Natural killer cell (primary cell): ENCODE data around the gene HOXD13. TPM values are rescaled to one million over a fixed set of nuclear protein-coding genes. Genes with fewer than 3 reads are reported as not detected.

Experiments used
- ATAC-seq, 3 donors: fragments of 150-1000 bp in 2 of 3; fragments of 200-7000 bp in 1 of 3; cut with Tn5 transposase; 1 replicate in 1 of 3; 2 replicates in 2 of 3; pipeline ENCODE4 v1.10.0; 2021; ENCODE audit warnings: mild to moderate bottlenecking in 2 of 3, moderate library complexity in 2 of 3
- DNase-seq, 2 donors: peaks; one replicate each; pipeline versions ENCODE4 v3.0.0 to v3.0.0-alpha.2; 2013 to 2021; ENCODE audit warnings: mixed read lengths in 1 of 2
- H3K27ac ChIP-seq: one replicate; pipeline ENCODE4 v1.5.1; 2013; ENCODE audit warnings: mild to moderate bottlenecking, low read length
- H3K27me3 ChIP-seq: one replicate; pipeline ENCODE4 v1.6.1; 2013; ENCODE audit warnings: low read length; ENCODE audit not compliant: control insufficient read depth, insufficient read depth
- H3K36me3 ChIP-seq: one replicate; pipeline ENCODE4 v1.6.1; 2013; ENCODE audit warnings: low read length; ENCODE audit not compliant: control insufficient read depth, insufficient read depth
- H3K4me1 ChIP-seq: one replicate; pipeline ENCODE4 v1.6.1; 2013; ENCODE audit warnings: low read length; ENCODE audit not compliant: control insufficient read depth, insufficient read depth
- H3K4me3 ChIP-seq: one replicate; pipeline ENCODE4 v1.5.1; 2013; ENCODE audit warnings: low read length
- H3K9me3 ChIP-seq: one replicate; pipeline ENCODE4 v1.6.1; 2013; ENCODE audit warnings: low read length; ENCODE audit not compliant: control insufficient read depth, insufficient read depth
- H3K27ac Mint-ChIP-seq, 2 donors: one replicate each; pipeline ENCODE4 v1.8.0; 2022; ENCODE audit warnings: mild to moderate bottlenecking in 2 of 2, mixed read lengths in 2 of 2, moderate library complexity in 1 of 2
- H3K27me3 Mint-ChIP-seq, 2 donors: one replicate each; pipeline ENCODE4 v1.8.0; 2022; ENCODE audit warnings: low read depth in 2 of 2, mixed read lengths in 2 of 2
- H3K36me3 Mint-ChIP-seq: one replicate; pipeline ENCODE4 v1.8.0; 2022; ENCODE audit warnings: mixed read lengths
- H3K4me1 Mint-ChIP-seq, 2 donors: one replicate each; pipeline ENCODE4 v1.8.0; 2022; ENCODE audit warnings: mixed read lengths in 2 of 2
- H3K4me3 Mint-ChIP-seq: one replicate; pipeline ENCODE4 v1.8.0; 2022; ENCODE audit warnings: mild to moderate bottlenecking, moderate library complexity, mixed read lengths
- H3K9me3 Mint-ChIP-seq, 2 donors: one replicate each; pipeline ENCODE4 v1.8.0; 2022; ENCODE audit warnings: mixed read lengths in 2 of 2
- CTCF ChIP-seq: fragments of 200-600 bp; IDR thresholded peaks from one replicate; pipeline ENCODE4 v1.8.0; 2022; ENCODE audit warnings: antibody characterized with exemption
- WGBS: methylation state at CpG from one replicate; pipeline ENCODE4 v1.1.7; 2013; ENCODE audit warnings: missing lambda C conversion rate; ENCODE audit not compliant: insufficient coverage; 5-methylcytosine and 5-hydroxymethylcytosine counted together
- intact Hi-C: fragments of 100-400 bp; cut with micrococcal nuclease; formaldehyde crosslinking; loops from one replicate; pipeline ENCODE4 v1.14.2; 2022
- total RNA-seq, 4 donors: library from RNA; stranded (reverse); fragments of 120-200 nt in 1 of 4; gene quantifications; one replicate each; pipeline versions ENCODE4 v1.2.3 to v1.2.4, GENCODE V29; 2013 to 2022

Gene HOXD13
- total RNA-seq, 3 donors from 2014 or later (not counting 1 experiment from before 2014, with no cell fraction given): not detected

DNA sequence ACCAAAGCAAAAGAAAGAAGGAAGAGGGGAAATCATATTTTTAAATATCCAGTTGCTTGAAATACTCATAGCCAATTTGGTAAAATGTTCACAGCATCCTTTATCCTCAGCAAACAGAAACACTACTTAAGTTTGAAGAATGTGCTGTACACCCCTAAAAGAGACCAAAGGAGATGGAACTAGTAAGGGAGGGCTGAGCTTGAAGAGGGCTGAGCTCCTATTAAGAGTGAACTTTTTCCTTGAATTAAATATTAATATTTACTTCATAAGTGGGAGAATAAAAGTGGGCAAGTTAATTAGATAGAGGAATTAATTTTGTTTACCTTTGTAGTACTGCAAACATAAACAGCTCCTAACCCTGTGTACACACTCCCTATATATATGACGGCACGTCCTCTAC, 15.7 kb upstream of the HOXD13 start:
- DNase-seq (no peak), ATAC-seq (no peak)
- no peaks in the 10 kb centered on the region for H3K36me3 ChIP-seq
- intact Hi-C loops: loop anchor here (5.0 kb wide), 1 partner anchor 36 kb away; no protein-coding TSS in a partner anchor
- no peak overlapping the region for H3K4me3 ChIP-seq
- Mint-ChIP-seq H3K4me1 (peaks cover 9 to 17% of the 10 kb centered on the region in 2 donors), H3K9me3 (peaks cover 0 to 8% of the 10 kb centered on the region in 2 donors), H3K36me3 (peaks cover 27% of the 10 kb centered on the region), H3K27ac (no peak overlapping the region), H3K4me3 (no peak overlapping the region), H3K27me3 (peaks cover 56 to 71% of the 10 kb centered on the region in 2 donors)
- H3K9me3 ChIP-seq: peaks cover 33% of the 10 kb centered on the region
- H3K27me3 ChIP-seq: peaks cover 71% of the 10 kb centered on the region
- H3K27ac ChIP-seq: no peak overlapping the region
- TF ChIP-seq CTCF: no peak
- 17% methylated on average over 2 of the region's 2 CpGs for WGBS
- peaks cover 17% of the 10 kb centered on the region for H3K4me1 ChIP-seq

DNA sequence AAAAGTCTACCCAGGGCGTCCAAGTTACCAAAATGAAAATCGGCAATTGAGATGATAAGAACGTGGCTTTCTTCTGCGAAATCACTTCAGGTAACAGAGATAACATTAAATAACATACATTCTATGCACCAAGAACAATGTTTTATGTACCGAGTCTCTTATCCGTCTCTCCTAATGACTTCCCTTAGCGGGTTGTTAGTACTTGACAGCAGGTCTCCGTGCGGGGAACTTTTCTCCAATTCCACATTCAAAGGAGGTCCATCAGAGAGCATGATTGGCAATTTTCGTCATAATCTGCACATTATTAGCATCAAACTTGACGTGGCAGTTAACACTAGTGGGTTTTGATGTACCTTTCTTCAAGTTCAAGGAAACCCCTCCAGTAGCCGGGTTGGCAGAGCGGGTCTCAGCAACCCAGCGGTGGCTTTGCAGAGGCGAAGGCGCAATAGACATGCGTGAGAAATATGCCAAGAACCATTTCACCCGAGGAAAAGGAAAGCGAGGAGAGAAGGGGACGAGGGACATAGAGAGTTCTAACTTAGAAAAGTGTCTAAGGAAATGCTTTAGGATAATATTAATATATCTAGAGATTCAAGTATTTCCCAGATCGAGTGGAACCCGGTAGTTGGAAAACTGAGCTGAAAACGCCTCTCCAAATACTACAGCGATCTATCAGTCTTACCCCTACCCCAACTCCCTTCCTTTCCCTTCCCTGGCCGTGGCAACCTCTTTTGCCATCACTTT, 13.8 kb upstream of the HOXD13 start:
- H3K27me3 ChIP-seq: peaks cover 85% of the 10 kb centered on the region
- DNase-seq (no peak), ATAC-seq (no peak)
- peaks cover 17% of the 10 kb centered on the region for H3K4me1 ChIP-seq
- H3K27ac Mint-ChIP-seq: peak overlapping the region in 1 of 2 donors; percentile 77
- peaks cover 2 to 10% of the 10 kb centered on the region in 2 donors for H3K9me3 Mint-ChIP-seq
- H3K27ac ChIP-seq: no peak overlapping the region
- intact Hi-C loops: loop anchor here (5.0 kb wide), 1 partner anchor 34 kb away; no protein-coding TSS in a partner anchor
- TF ChIP-seq CTCF: no peak
- H3K9me3 ChIP-seq: peaks cover 48% of the 10 kb centered on the region
- no peak overlapping the region for H3K4me3 ChIP-seq
- H3K36me3 Mint-ChIP-seq: peaks cover 30% of the 10 kb centered on the region
- peak overlapping the region; percentile 75 for H3K4me3 Mint-ChIP-seq
- peaks cover 63 to 69% of the 10 kb centered on the region in 2 donors for H3K27me3 Mint-ChIP-seq
- 11% methylated on average over 25 of the region's 25 CpGs for WGBS
- no peaks in the 10 kb centered on the region for H3K36me3 ChIP-seq
- H3K4me1 Mint-ChIP-seq: peaks cover 9 to 20% of the 10 kb centered on the region in 2 donors

- H3K4me3 ChIP-seq: no peak overlapping the region
- no peak overlapping the region for H3K27ac ChIP-seq
- WGBS: 10% methylated on average over 26 of the region's 30 CpGs
- peaks cover 66 to 72% of the 10 kb centered on the region in 2 donors for H3K27me3 Mint-ChIP-seq
- no peak for TF ChIP-seq CTCF
- ATAC-seq: no peak
- H3K9me3 Mint-ChIP-seq: peaks cover 2 to 10% of the 10 kb centered on the region in 2 donors
- peaks cover 54% of the 10 kb centered on the region for H3K9me3 ChIP-seq
- no peak for DNase-seq
- H3K4me1 Mint-ChIP-seq: peaks cover 9 to 23% of the 10 kb centered on the region in 2 donors
- peak overlapping the region; percentile 70 to 77 for H3K27ac Mint-ChIP-seq
- H3K4me3 Mint-ChIP-seq: peak overlapping the region; percentile 75
- intact Hi-C loops: loop anchor here (5.0 kb wide), 1 partner anchor 33 kb away; no protein-coding TSS in a partner anchor
- H3K36me3 ChIP-seq: no peaks in the 10 kb centered on the region
- H3K36me3 Mint-ChIP-seq: peaks cover 33% of the 10 kb centered on the region
- peaks cover 89% of the 10 kb centered on the region for H3K27me3 ChIP-seq
- H3K4me1 ChIP-seq: peaks cover 17% of the 10 kb centered on the region
Measured at GRCh38 chr2:176079285-176079830, 13.2 kb upstream of the HOXD13 start.
